Glutamatergic neuron (in vitro differentiated cells): ENCODE results near the gene EHBP1L1. TPM values are rescaled to one million over a fixed set of nuclear protein-coding genes. Genes with fewer than 3 reads are reported as not detected.

Source experiments
- DNase-seq: peaks from one replicate; pipeline ENCODE4 v3.0.0; 2022
- H3K27ac Mint-ChIP-seq: one replicate; pipeline ENCODE4 v1.8.0; 2020; ENCODE audit warnings: mild to moderate bottlenecking, mixed read lengths, inconsistent platforms; ENCODE audit not compliant: unreplicated experiment
- H3K27me3 Mint-ChIP-seq: one replicate; pipeline ENCODE4 v1.8.0; 2020; ENCODE audit warnings: mild to moderate bottlenecking, moderate library complexity, mixed read lengths, inconsistent platforms; ENCODE audit not compliant: unreplicated experiment
- H3K36me3 Mint-ChIP-seq: one replicate; pipeline ENCODE4 v1.8.0; 2020; ENCODE audit warnings: mild to moderate bottlenecking, mixed read lengths, inconsistent platforms; ENCODE audit not compliant: unreplicated experiment
- H3K4me1 Mint-ChIP-seq: one replicate; pipeline ENCODE4 v1.8.0; 2020; ENCODE audit warnings: mild to moderate bottlenecking, low read depth, mixed read lengths, inconsistent platforms; ENCODE audit not compliant: unreplicated experiment
- H3K4me3 Mint-ChIP-seq: one replicate; pipeline ENCODE4 v1.8.0; 2020; ENCODE audit warnings: mild to moderate bottlenecking, mixed read lengths, inconsistent platforms; ENCODE audit not compliant: unreplicated experiment
- H3K9me3 Mint-ChIP-seq: one replicate; pipeline ENCODE4 v1.8.0; 2020; ENCODE audit warnings: mild to moderate bottlenecking, moderate library complexity, mixed read lengths, inconsistent platforms; ENCODE audit not compliant: unreplicated experiment
- total RNA-seq: library from RNA; stranded (reverse); fragmentation: NEBNext Ultra II Directional; extraction: Animal tissue kit (Norgen Biotek cat#: 25700); gene quantifications from one replicate; pipeline ENCODE4 v1.2.1, GENCODE V29; 2021; ENCODE audit not compliant: unreplicated experiment
- TF ChIP-seq, protein P1 (sequence below): fragments of 200-600 bp; sonication (generic); IDR thresholded peaks from one replicate; pipeline ENCODE4 v1.5.0; 2021; ENCODE audit not compliant: partially characterized antibody, unreplicated experiment

The EHBP1L1 gene
- total RNA-seq, 1 donor from 2014 or later, result 14.2 TPM

DNA sequence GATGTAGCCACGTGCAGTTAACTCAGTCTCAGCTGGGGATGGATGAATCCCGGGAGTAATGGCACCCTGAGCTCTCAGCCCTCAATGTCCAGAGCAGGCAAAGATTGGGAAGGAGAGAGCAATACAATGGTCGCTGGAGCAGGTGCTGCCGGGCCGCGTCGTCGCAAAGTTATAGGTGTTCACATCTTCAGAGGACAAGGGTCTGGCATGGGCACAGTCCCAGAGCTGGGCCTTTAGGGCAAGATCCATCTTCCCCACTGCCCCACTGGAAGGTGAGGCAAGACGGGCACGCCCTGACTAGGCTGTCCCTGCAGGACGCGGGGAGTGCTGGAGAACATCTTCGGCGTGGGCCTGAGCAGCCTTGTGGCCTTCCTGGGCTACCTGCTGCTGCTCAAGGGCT is 47.3 kb downstream of the EHBP1L1 start:
- Mint-ChIP-seq H3K4me3 (no peak overlapping the region), H3K9me3 (peaks cover 1% of the 10 kb centered on the region), H3K27ac (no peak overlapping the region), H3K27me3 (peaks cover 5% of the 10 kb centered on the region), H3K4me1 (no peaks in the 10 kb centered on the region), H3K36me3 (no peaks in the 10 kb centered on the region)
- TF ChIP-seq, protein P1, sequence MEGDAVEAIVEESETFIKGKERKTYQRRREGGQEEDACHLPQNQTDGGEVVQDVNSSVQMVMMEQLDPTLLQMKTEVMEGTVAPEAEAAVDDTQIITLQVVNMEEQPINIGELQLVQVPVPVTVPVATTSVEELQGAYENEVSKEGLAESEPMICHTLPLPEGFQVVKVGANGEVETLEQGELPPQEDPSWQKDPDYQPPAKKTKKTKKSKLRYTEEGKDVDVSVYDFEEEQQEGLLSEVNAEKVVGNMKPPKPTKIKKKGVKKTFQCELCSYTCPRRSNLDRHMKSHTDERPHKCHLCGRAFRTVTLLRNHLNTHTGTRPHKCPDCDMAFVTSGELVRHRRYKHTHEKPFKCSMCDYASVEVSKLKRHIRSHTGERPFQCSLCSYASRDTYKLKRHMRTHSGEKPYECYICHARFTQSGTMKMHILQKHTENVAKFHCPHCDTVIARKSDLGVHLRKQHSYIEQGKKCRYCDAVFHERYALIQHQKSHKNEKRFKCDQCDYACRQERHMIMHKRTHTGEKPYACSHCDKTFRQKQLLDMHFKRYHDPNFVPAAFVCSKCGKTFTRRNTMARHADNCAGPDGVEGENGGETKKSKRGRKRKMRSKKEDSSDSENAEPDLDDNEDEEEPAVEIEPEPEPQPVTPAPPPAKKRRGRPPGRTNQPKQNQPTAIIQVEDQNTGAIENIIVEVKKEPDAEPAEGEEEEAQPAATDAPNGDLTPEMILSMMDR, result no peak
- no peak for DNase-seq

GRCh38 chr11:65623852-65624616 is 48.2 kb downstream of the EHBP1L1 start:
- Mint-ChIP-seq H3K4me3 (no peak overlapping the region), H3K36me3 (no peaks in the 10 kb centered on the region), H3K27ac (no peak overlapping the region), H3K9me3 (peaks cover 1% of the 10 kb centered on the region), H3K4me1 (no peaks in the 10 kb centered on the region), H3K27me3 (peaks cover 4% of the 10 kb centered on the region)
- TF ChIP-seq, protein P1, result no peak
- DNase-seq, result no peak

GRCh38 chr11:65624931-65625627 is 49.2 kb downstream of the EHBP1L1 start:
- Mint-ChIP-seq H3K4me3 (no peak overlapping the region), H3K27ac (no peak overlapping the region), H3K9me3 (peaks cover 1% of the 10 kb centered on the region), H3K27me3 (peaks cover 2% of the 10 kb centered on the region), H3K36me3 (no peaks in the 10 kb centered on the region), H3K4me1 (no peaks in the 10 kb centered on the region)
- no peak for DNase-seq
- TF ChIP-seq, protein P1, result no peak

GRCh38 chr11:65625628-65626342 is 49.9 kb downstream of the EHBP1L1 start:
- peak; percentile 61 for DNase-seq
- Mint-ChIP-seq H3K36me3 (no peaks in the 10 kb centered on the region), H3K27ac (no peak overlapping the region), H3K9me3 (peaks cover 1% of the 10 kb centered on the region), H3K4me3 (peak overlapping the region; percentile 50), H3K27me3 (peaks cover 2% of the 10 kb centered on the region), H3K4me1 (no peaks in the 10 kb centered on the region)
- TF ChIP-seq, protein P1, result peak; percentile 49
